ENCODE data around the gene ZNF436. TPM values are rescaled to one million over a fixed set of nuclear protein-coding genes. Genes with fewer than 3 reads are reported as not detected.

ZNF436 gene
- polyA plus RNA-seq, 2 donors = 6.2 to 9.6 TPM

GRCh38 chr1:23394684-23395083 is 25.0 kb upstream of the ZNF436 start:
- 40 to 52% methylated on average over 7 of the region's 7 CpGs for WGBS, 2 donors
- Histone ChIP-seq H3K4me1 (ENCODE audit: control insufficient read depth in 2 of 2, insufficient read depth in 2 of 2, low read length in 1 of 2) (peaks cover 0 to 3% of the 10 kb centered on the region in 2 donors), H3K36me3 (ENCODE audit: control insufficient read depth in 2 of 2, insufficient read depth in 2 of 2, low read length in 1 of 2) (peaks cover 0 to 3% of the 10 kb centered on the region in 2 donors), H3K27ac (ENCODE audit: low read depth in 2 of 2, low read length in 1 of 2) (peak overlapping the region; percentile 57), H3K9me3 (ENCODE audit: control insufficient read depth in 2 of 2, insufficient read depth in 1 of 2, low read depth in 1 of 2, low read length in 1 of 2) (no peaks in the 10 kb centered on the region), H3K4me3 (ENCODE audit: low read depth in 1 of 2, low read length in 2 of 2) (no peak overlapping the region), H3K27me3 (ENCODE audit: control insufficient read depth in 1 of 2, insufficient read depth in 2 of 2, low read length in 2 of 2) (no peaks in the 10 kb centered on the region)

GRCh38 chr1:23394181-23394580 is 24.5 kb upstream of the ZNF436 start:
- no peak overlapping the region for H3K4me3 ChIP-seq (ENCODE audit: low read depth in 1 of 2, low read length in 2 of 2)
- 61 to 62% methylated on average over 4 of the region's 4 CpGs for WGBS, 2 donors

GRCh38 chr1:23393706-23394105 is 24.1 kb upstream of the ZNF436 start:
- Histone ChIP-seq H3K9me3 (ENCODE audit: control insufficient read depth in 2 of 2, insufficient read depth in 1 of 2, low read depth in 1 of 2, low read length in 1 of 2) (no peaks in the 10 kb centered on the region), H3K27ac (ENCODE audit: low read depth in 2 of 2, low read length in 1 of 2) (peak overlapping the region; percentile 13 to 65), H3K4me3 (ENCODE audit: low read depth in 1 of 2, low read length in 2 of 2) (no peak overlapping the region), H3K4me1 (ENCODE audit: control insufficient read depth in 2 of 2, insufficient read depth in 2 of 2, low read length in 1 of 2) (peaks cover 0 to 3% of the 10 kb centered on the region in 2 donors), H3K36me3 (ENCODE audit: control insufficient read depth in 2 of 2, insufficient read depth in 2 of 2, low read length in 1 of 2) (peaks cover 0 to 3% of the 10 kb centered on the region in 2 donors), H3K27me3 (ENCODE audit: control insufficient read depth in 1 of 2, insufficient read depth in 2 of 2, low read length in 2 of 2) (no peaks in the 10 kb centered on the region)
- 84 to 86% methylated on average over 15 of the region's 15 CpGs for WGBS, 2 donors

More at GRCh38 chr1:23394181-23394580, 24.5 kb upstream of the ZNF436 start:
- Histone ChIP-seq H3K27ac (ENCODE audit: low read depth in 2 of 2, low read length in 1 of 2) (peak overlapping the region; percentile 57 to 65), H3K4me1 (ENCODE audit: control insufficient read depth in 2 of 2, insufficient read depth in 2 of 2, low read length in 1 of 2) (peaks cover 0 to 3% of the 10 kb centered on the region in 2 donors), H3K36me3 (ENCODE audit: control insufficient read depth in 2 of 2, insufficient read depth in 2 of 2, low read length in 1 of 2) (peaks cover 0 to 3% of the 10 kb centered on the region in 2 donors), H3K9me3 (ENCODE audit: control insufficient read depth in 2 of 2, insufficient read depth in 1 of 2, low read depth in 1 of 2, low read length in 1 of 2) (no peaks in the 10 kb centered on the region), H3K27me3 (ENCODE audit: control insufficient read depth in 1 of 2, insufficient read depth in 2 of 2, low read length in 2 of 2) (no peaks in the 10 kb centered on the region)

GRCh38 chr1:23392125-23392855 is 22.7 kb upstream of the ZNF436 start:
- Histone ChIP-seq H3K27ac (ENCODE audit: low read depth in 2 of 2, low read length in 1 of 2) (no peak overlapping the region), H3K4me3 (ENCODE audit: low read depth in 1 of 2, low read length in 2 of 2) (no peak overlapping the region), H3K9me3 (ENCODE audit: control insufficient read depth in 2 of 2, insufficient read depth in 1 of 2, low read depth in 1 of 2, low read length in 1 of 2) (no peaks in the 10 kb centered on the region), H3K27me3 (ENCODE audit: control insufficient read depth in 1 of 2, insufficient read depth in 2 of 2, low read length in 2 of 2) (no peaks in the 10 kb centered on the region), H3K36me3 (ENCODE audit: control insufficient read depth in 2 of 2, insufficient read depth in 2 of 2, low read length in 1 of 2) (peaks cover 0 to 3% of the 10 kb centered on the region in 2 donors), H3K4me1 (ENCODE audit: control insufficient read depth in 2 of 2, insufficient read depth in 2 of 2, low read length in 1 of 2) (peaks cover 0 to 3% of the 10 kb centered on the region in 2 donors)
- WGBS, 2 donors = 80 to 84% methylated on average over 2 of the region's 2 CpGs

- Histone ChIP-seq H3K27ac (ENCODE audit: low read depth in 2 of 2, low read length in 1 of 2) (no peak overlapping the region), H3K9me3 (ENCODE audit: control insufficient read depth in 2 of 2, insufficient read depth in 1 of 2, low read depth in 1 of 2, low read length in 1 of 2) (no peaks in the 10 kb centered on the region), H3K36me3 (ENCODE audit: control insufficient read depth in 2 of 2, insufficient read depth in 2 of 2, low read length in 1 of 2) (peaks cover 0 to 3% of the 10 kb centered on the region in 2 donors), H3K27me3 (ENCODE audit: control insufficient read depth in 1 of 2, insufficient read depth in 2 of 2, low read length in 2 of 2) (no peaks in the 10 kb centered on the region), H3K4me1 (ENCODE audit: control insufficient read depth in 2 of 2, insufficient read depth in 2 of 2, low read length in 1 of 2) (peaks cover 0 to 6% of the 10 kb centered on the region in 2 donors), H3K4me3 (ENCODE audit: low read depth in 1 of 2, low read length in 2 of 2) (no peak overlapping the region)
- WGBS, 2 donors = 78 to 79% methylated on average over 9 of the region's 9 CpGs
These were observed 20.2 kb upstream of the ZNF436 start for GRCh38 chr1:23389837-23390321.

- H3K4me3 ChIP-seq (ENCODE audit: low read depth in 1 of 2, low read length in 2 of 2) = no peak overlapping the region
- H3K4me1 ChIP-seq (ENCODE audit: control insufficient read depth in 2 of 2, insufficient read depth in 2 of 2, low read length in 1 of 2) = peaks cover 0 to 17% of the 10 kb centered on the region in 2 donors
- no peaks in the 10 kb centered on the region for H3K27me3 ChIP-seq (ENCODE audit: control insufficient read depth in 1 of 2, insufficient read depth in 2 of 2, low read length in 2 of 2)
- no peaks in the 10 kb centered on the region for H3K9me3 ChIP-seq (ENCODE audit: control insufficient read depth in 2 of 2, insufficient read depth in 1 of 2, low read depth in 1 of 2, low read length in 1 of 2)
- no peak overlapping the region for H3K27ac ChIP-seq (ENCODE audit: low read depth in 2 of 2, low read length in 1 of 2)
- H3K36me3 ChIP-seq (ENCODE audit: control insufficient read depth in 2 of 2, insufficient read depth in 2 of 2, low read length in 1 of 2) = peaks cover 0 to 3% of the 10 kb centered on the region in 2 donors
- 81 to 84% methylated on average over 8 of the region's 8 CpGs for WGBS, 2 donors
These were observed 17.9 kb upstream of the ZNF436 start for GRCh38 chr1:23387494-23387893.

DNA sequence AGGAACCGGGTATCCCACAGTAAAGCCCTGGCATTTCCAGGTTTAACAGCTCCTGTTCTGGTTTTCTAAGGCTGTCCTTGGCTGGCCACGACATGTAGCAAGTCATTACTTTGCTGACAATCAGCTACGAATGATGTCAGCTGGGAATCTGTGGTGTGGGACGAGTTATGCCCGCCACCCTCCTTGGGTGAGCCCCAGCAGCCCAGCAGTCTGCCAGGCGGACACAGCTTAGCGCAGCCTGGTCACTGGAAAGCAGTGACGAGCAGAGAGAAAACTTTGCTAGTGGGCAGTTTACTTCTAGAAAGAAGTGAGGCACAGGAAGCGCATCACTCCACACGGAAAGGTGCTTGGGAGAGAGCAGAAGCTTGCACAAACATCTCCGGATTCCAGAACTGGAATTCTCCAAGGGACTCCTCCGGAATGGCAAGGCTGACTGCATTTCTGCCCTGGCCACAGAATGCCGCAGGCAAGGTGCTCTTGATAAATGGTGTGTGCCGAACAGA is 15.5 kb upstream of the ZNF436 start:
- H3K27me3 ChIP-seq (ENCODE audit: control insufficient read depth in 1 of 2, insufficient read depth in 2 of 2, low read length in 2 of 2) = no peaks in the 10 kb centered on the region
- no peaks in the 10 kb centered on the region for H3K9me3 ChIP-seq (ENCODE audit: control insufficient read depth in 2 of 2, insufficient read depth in 1 of 2, low read depth in 1 of 2, low read length in 1 of 2)
- H3K27ac ChIP-seq (ENCODE audit: low read depth in 2 of 2, low read length in 1 of 2) = peak overlapping the region in 1 of 2 donors; percentile 26
- 53 to 74% methylated on average over 14 of the region's 14 CpGs for WGBS, 2 donors
- no peak overlapping the region for H3K4me3 ChIP-seq (ENCODE audit: low read depth in 1 of 2, low read length in 2 of 2)
- peaks cover 0 to 14% of the 10 kb centered on the region in 2 donors for H3K4me1 ChIP-seq (ENCODE audit: control insufficient read depth in 2 of 2, insufficient read depth in 2 of 2, low read length in 1 of 2)
- peaks cover 0 to 3% of the 10 kb centered on the region in 2 donors for H3K36me3 ChIP-seq (ENCODE audit: control insufficient read depth in 2 of 2, insufficient read depth in 2 of 2, low read length in 1 of 2)

DNA sequence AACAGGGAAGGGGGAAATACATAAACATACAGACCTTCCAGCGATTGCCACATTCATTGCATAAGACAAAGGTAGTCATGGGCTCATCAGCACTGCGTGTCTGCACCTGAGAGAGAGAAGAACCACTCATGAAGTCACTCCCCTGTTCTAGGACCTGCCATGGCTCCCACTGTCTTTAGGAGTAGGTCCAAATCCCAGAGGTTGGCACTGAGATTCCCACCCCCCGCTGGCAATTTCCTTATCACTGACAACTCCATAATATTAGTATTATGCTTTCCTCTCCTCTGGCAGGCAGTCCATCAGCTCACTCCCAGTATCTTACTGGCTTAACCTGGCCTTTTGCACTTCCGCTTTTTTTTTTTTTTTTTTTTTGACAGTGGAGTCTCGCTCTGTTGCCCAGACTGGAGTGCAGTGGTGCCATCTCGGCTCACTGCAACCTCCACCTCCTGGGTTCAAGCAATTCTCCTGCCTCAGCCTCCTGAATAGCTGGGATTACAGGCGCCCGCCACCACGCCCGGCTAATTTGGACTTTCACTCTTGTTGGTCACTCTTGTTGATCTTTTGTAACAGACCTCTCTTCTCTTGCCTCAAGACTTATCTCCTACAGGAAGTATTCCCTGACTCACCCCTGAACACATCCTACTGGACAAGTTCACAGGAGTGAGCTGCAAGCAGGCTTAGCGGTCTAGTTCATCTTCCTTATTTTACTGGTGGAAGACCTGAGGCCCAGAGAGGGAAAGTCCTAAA is 14.8 kb upstream of the ZNF436 start:
- Histone ChIP-seq H3K9me3 (ENCODE audit: control insufficient read depth in 2 of 2, insufficient read depth in 1 of 2, low read depth in 1 of 2, low read length in 1 of 2) (no peaks in the 10 kb centered on the region), H3K27ac (ENCODE audit: low read depth in 2 of 2, low read length in 1 of 2) (peak overlapping the region in 1 of 2 donors; percentile 72), H3K36me3 (ENCODE audit: control insufficient read depth in 2 of 2, insufficient read depth in 2 of 2, low read length in 1 of 2) (peaks cover 0 to 3% of the 10 kb centered on the region in 2 donors), H3K27me3 (ENCODE audit: control insufficient read depth in 1 of 2, insufficient read depth in 2 of 2, low read length in 2 of 2) (no peaks in the 10 kb centered on the region), H3K4me3 (ENCODE audit: low read depth in 1 of 2, low read length in 2 of 2) (no peak overlapping the region), H3K4me1 (ENCODE audit: control insufficient read depth in 2 of 2, insufficient read depth in 2 of 2, low read length in 1 of 2) (peaks cover 0 to 14% of the 10 kb centered on the region in 2 donors)
- WGBS, 2 donors = 73 to 78% methylated on average over 9 to 11 of the region's 11 CpGs

- 49 to 55% methylated on average over 8 of the region's 8 CpGs for WGBS, 2 donors
- peak overlapping the region; percentile 23 to 72 for H3K27ac ChIP-seq (ENCODE audit: low read depth in 2 of 2, low read length in 1 of 2)
- peaks cover 0 to 3% of the 10 kb centered on the region in 2 donors for H3K36me3 ChIP-seq (ENCODE audit: control insufficient read depth in 2 of 2, insufficient read depth in 2 of 2, low read length in 1 of 2)
These were observed 14.1 kb upstream of the ZNF436 start for GRCh38 chr1:23383577-23384311.

More at GRCh38 chr1:23383577-23384311, 14.1 kb upstream of the ZNF436 start:
- no peaks in the 10 kb centered on the region for H3K27me3 ChIP-seq (ENCODE audit: control insufficient read depth in 1 of 2, insufficient read depth in 2 of 2, low read length in 2 of 2)
- no peak overlapping the region for H3K4me3 ChIP-seq (ENCODE audit: low read depth in 1 of 2, low read length in 2 of 2)
- no peaks in the 10 kb centered on the region for H3K9me3 ChIP-seq (ENCODE audit: control insufficient read depth in 2 of 2, insufficient read depth in 1 of 2, low read depth in 1 of 2, low read length in 1 of 2)
- peaks cover 0 to 14% of the 10 kb centered on the region in 2 donors for H3K4me1 ChIP-seq (ENCODE audit: control insufficient read depth in 2 of 2, insufficient read depth in 2 of 2, low read length in 1 of 2)

All from esophagus (tissue), 2 donors.